LHCN-M2 (cell line): ENCODE measurements around the gene ANKMY2. TPM values are rescaled to one million over a fixed set of nuclear protein-coding genes. Genes with fewer than 3 reads are reported as not detected.

Experiments used
- DNase-seq: peaks from one replicate; pipeline ENCODE4 v3.0.0-alpha.2; 2012; ENCODE audit warnings: low read depth
- total RNA-seq: library from RNA; depleted of rRNA; stranded (reverse); fragments of >200 nt; gene quantifications from 2 replicates; pipeline ENCODE4 v1.2.3, GENCODE V29; 2014; rRNA removed

The ANKMY2 gene
- total RNA-seq, 1 experiment from 2014 or later: 35.6 TPM

DNA sequence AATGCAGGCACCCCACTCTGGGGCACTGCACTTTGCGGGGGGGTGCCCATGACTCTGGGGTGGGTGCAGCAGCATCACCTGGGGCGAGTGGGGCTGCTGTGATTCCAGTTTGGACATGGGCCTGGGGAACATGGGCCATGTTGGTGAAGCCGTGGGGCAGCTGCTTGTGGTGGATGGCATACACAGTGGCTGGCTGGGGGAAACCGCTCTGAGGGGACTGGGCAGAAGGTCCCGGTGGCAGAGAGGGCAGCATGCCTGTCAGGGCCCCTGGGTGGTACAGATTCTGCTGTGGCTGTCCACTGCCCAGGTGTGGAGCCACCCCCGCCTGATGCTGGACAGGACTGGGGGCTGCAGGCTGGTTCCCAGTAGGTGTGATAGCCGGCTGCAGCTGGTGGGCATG is 61.7 kb downstream of the ANKMY2 start:
- DNase-seq: no peak

DNA sequence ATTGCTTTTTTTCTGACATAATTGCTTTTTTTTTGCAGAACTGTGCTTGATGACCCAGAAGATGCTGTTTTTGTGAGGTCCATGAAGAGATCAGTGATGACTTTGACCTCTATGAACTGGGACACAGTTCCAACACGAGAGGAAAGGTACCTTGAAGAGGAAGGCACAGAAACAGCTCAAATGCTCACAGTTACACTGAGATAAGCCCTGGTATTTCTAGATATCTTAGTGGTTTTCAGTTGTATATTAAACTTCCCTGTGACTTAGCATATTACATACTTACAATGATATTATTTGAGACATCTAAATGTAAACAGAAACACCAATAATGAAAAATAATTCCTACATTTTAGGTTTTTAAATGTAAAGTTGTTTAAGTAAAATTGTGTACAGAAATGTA is 64.3 kb downstream of the ANKMY2 start:
- DNase-seq: no peak

DNA sequence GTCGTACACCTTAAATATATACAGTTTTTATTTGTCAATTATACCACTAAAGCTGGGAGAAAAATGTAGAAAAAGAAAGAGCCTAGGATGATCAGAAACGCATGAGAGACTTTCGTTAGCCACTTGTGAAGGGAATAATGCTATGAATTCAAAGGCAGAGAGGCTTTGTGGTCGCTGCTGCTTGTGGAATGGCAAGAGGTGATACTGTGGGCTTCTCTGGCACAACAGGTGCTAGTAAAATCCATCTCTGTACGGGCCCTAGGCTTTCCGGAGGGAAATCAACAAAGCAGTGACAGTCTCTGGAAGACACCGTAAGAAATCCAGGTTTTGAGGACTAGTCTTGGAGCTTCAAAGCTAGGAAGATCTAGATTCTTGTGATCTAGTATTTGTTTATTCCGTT is 66.3 kb downstream of the ANKMY2 start:
- DNase-seq: peak; percentile 13

- no peak for DNase-seq
Measured at GRCh38 chr7:16571941-16572340, 73.6 kb downstream of the ANKMY2 start.

GRCh38 chr7:16564909-16565426 is 80.6 kb downstream of the ANKMY2 start:
- DNase-seq: peak; percentile 51

GRCh38 chr7:16564023-16564380 is 81.6 kb downstream of the ANKMY2 start:
- no peak for DNase-seq

DNA sequence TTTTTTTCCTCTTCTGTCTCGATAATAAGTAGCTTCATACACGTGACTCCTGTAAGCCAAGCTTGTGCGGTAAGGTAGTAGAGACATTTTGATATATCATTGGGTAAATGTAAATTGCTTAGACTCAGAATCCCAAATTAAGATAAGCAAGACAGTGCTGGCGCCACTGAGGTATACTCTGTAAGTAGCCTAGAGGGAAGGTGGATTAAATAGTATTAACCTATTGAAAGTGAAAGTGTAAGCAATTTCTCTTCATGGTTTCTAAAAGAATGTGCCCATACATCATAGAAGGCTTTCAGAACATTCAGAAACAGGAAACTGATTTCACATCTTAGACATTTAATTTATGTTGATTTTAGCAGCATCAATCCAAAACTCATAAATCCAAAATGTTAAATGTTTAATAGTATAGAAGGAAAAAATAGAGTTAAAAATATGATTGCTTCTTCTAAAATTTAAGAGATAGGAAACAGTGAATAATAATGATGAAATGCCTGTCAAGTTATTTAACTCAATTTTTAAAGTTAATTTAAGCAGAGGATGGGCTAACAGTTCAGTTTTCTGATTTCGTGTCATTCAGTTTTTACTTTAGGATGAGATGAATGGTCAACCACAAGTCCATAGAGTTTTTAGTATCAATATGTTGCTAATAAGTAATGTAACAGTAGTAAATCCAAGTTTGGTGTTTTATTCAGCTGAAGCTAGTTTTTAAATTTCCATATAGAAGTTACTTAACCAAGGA is 82.1 kb downstream of the ANKMY2 start:
- DNase-seq: no peak

- DNase-seq: no peak
Measured at GRCh38 chr7:16562456-16563220, 82.9 kb downstream of the ANKMY2 start.

- DNase-seq: no peak
Measured at GRCh38 chr7:16561943-16562342, 83.6 kb downstream of the ANKMY2 start.

- no peak for DNase-seq
Measured at GRCh38 chr7:16559497-16560179, 85.9 kb downstream of the ANKMY2 start.

DNA sequence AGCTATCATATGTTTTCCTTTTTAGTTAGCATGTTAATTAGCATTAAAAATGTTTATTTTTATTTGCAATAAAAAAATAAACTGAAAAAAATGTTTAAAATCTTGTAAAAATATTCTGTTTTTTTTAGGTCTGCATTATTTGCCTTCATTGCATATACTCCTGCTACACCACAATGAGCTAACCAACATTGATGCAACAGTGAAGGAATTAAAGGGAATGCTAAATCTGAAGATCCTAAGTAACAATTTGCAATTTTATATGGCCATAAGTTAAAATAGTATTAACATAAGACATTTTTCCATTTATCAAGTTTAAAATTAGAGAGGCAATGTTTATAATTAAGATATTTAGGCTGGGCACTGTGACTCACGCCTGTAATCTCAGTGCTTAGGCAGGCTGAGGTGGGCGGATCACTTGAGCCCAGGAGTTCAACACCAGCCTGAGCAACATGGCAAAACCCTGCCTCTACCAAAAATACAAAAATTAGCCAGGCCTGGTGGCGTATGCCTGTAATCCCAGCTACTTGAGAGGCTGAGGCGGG is 86.7 kb downstream of the ANKMY2 start:
- no peak for DNase-seq

GRCh38 chr7:16556359-16556758 is 89.2 kb downstream of the ANKMY2 start:
- no peak for DNase-seq

- no peak for DNase-seq
Measured at GRCh38 chr7:16554518-16555236, 90.9 kb downstream of the ANKMY2 start.

- no peak for DNase-seq
Measured at GRCh38 chr7:16550671-16551070, 94.9 kb downstream of the ANKMY2 start.

Other genes starting within 250 kb of the ANKMY2 start
- 3.7 and 4.5 TPM in 2 replicates for gene CRPPA, start 224.2 kb downstream of the ANKMY2 start, total RNA-seq
- gene SOSTDC1, start 180.0 kb downstream of the ANKMY2 start, total RNA-seq: not detected in 2 replicates
- not detected in 2 replicates for gene LRRC72, start 118.9 kb downstream of the ANKMY2 start, total RNA-seq
- 105 and 113 TPM in 2 replicates for gene BZW2, start 427 bp upstream of the ANKMY2 start, total RNA-seq
- 0.34 and 0.96 TPM in 2 replicates for gene TSPAN13, start 108.0 kb upstream of the ANKMY2 start, total RNA-seq
- not detected in 2 replicates for gene AGR2, start 159.2 kb upstream of the ANKMY2 start, total RNA-seq
- not detected in 2 replicates for gene AGR3, start 236.2 kb upstream of the ANKMY2 start, total RNA-seq